Peyer's patch (tissue), 4 donors: ENCODE results near the gene SLC25A17. TPM values are rescaled to one million over a fixed set of nuclear protein-coding genes. Genes with fewer than 3 reads are reported as not detected.

Experiments used
- DNase-seq, 3 donors: peaks; one replicate each; pipeline ENCODE4 v3.0.0-alpha.2; 2017 to 2019
- H3K27ac ChIP-seq, 4 donors: fragments of 200-600 bp; sonication (generic); one replicate each; pipeline ENCODE4 v1.5.1; 2016 to 2019
- H3K27me3 ChIP-seq, 2 donors: fragments of 200-600 bp; sonication (generic); one replicate each; pipeline ENCODE4 v1.5.1; 2019
- H3K36me3 ChIP-seq, 3 donors: fragments of 200-600 bp; sonication (generic); one replicate each; pipeline ENCODE4 v1.5.1; 2016 to 2019
- H3K4me1 ChIP-seq, 4 donors: fragments of 200-600 bp; sonication (generic); one replicate each; pipeline ENCODE4 v1.5.1; 2016 to 2019
- H3K4me3 ChIP-seq, 4 donors: fragments of 200-600 bp; sonication (generic); 1 replicate in 3 of 4; 2 replicates in 1 of 4; pipeline ENCODE4 v1.5.1; 2016 to 2019; ENCODE audit warnings: mild to moderate bottlenecking in 1 of 4
- H3K9me3 ChIP-seq, 4 donors: fragments of 200-600 bp; sonication (generic); one replicate each; pipeline ENCODE4 v1.5.1; 2016 to 2019; ENCODE audit warnings: mild to moderate bottlenecking in 1 of 4
- POLR2A ChIP-seq, 2 donors: fragments of 450-650 bp; IDR thresholded peaks; one replicate each; pipeline ENCODE4 v1.5.1; 2017; ENCODE audit warnings: antibody characterized with exemption in 2 of 2, mild to moderate bottlenecking in 2 of 2, moderate library complexity in 2 of 2
- total RNA-seq, 4 donors: library from RNA; depleted of rRNA; stranded (reverse); fragments of >200 nt; gene quantifications; one replicate each; pipeline ENCODE4 v1.1.0, GENCODE V29; 2016
- TF ChIP-seq, protein P1 (sequence below), 6 experiments: fragments of 450-650 bp in 4 of 6; fragments of 200-600 bp in 2 of 6; sonication (generic) in 1 of 6; IDR thresholded peaks; one replicate each; pipeline ENCODE4 v1.5.1; 2017 to 2019; ENCODE audit warnings: antibody characterized with exemption in 6 of 6, mild to moderate bottlenecking in 3 of 6, moderate library complexity in 1 of 6

Gene SLC25A17
- total RNA-seq, 4 donors from 2014 or later, result 9.8 to 19.2 (median 13.9) TPM

DNA sequence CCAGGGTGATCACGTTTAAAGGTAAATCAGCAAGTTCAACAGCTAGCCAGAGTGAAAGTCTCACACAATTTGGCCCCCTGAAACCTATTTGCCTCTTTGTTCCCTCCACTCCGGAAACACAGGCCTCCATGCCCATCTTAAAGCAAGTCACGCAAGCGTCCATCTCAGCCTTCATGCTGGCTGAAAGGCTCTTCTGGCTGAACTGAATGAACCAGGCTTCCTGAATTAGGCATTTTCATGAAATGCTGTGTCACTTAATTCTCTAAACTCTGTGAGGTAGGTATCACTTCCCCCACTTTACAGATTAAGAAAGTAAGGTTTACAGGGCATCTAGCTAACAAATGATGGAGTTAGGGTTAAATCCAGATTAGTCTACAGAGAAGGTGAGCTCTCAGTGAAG is 1.4 kb downstream of the SLC25A17 start:
- H3K9me3 ChIP-seq, result no peaks in the 10 kb centered on the region
- no peak overlapping the region for H3K27ac ChIP-seq
- DNase-seq, result no peak
- peaks cover 0 to 19% (median 8%) of the 10 kb centered on the region in 4 donors for H3K4me1 ChIP-seq
- no peak for TF ChIP-seq POLR2A (IDR thresholded peaks at IDR 0.05)
- TF ChIP-seq, protein P1, sequence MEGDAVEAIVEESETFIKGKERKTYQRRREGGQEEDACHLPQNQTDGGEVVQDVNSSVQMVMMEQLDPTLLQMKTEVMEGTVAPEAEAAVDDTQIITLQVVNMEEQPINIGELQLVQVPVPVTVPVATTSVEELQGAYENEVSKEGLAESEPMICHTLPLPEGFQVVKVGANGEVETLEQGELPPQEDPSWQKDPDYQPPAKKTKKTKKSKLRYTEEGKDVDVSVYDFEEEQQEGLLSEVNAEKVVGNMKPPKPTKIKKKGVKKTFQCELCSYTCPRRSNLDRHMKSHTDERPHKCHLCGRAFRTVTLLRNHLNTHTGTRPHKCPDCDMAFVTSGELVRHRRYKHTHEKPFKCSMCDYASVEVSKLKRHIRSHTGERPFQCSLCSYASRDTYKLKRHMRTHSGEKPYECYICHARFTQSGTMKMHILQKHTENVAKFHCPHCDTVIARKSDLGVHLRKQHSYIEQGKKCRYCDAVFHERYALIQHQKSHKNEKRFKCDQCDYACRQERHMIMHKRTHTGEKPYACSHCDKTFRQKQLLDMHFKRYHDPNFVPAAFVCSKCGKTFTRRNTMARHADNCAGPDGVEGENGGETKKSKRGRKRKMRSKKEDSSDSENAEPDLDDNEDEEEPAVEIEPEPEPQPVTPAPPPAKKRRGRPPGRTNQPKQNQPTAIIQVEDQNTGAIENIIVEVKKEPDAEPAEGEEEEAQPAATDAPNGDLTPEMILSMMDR (IDR thresholded peaks at IDR 0.05), result no peak
- peaks cover 0 to 3% (median 0%) of the 10 kb centered on the region in 3 donors for H3K36me3 ChIP-seq
- peak overlapping the region in 1 of 4 donors; percentile 96 for H3K4me3 ChIP-seq
- H3K27me3 ChIP-seq, result no peaks in the 10 kb centered on the region

DNA sequence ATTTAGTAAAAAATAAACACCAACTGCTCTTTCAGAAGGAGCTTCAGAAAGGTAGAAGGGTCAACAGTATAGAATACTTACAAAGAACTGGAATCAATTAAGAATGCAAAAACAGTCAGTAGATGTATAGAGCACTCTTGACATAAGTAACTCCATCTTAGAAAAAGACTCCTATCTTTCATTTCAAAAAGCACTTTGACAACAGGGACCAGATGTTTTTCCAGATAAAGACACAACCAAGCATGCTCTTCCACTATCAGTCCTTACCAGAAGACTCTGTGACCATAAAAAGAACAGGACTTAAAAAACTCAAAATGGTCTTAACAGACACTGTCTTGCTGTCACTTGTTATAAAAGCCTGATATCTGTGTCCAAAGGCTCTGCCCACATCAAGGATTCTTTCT is 5.2 kb downstream of the SLC25A17 start:
- no peak overlapping the region for H3K27ac ChIP-seq
- peaks cover 0 to 12% (median 8%) of the 10 kb centered on the region in 4 donors for H3K4me1 ChIP-seq
- no peaks in the 10 kb centered on the region for H3K36me3 ChIP-seq
- H3K27me3 ChIP-seq, result no peaks in the 10 kb centered on the region
- H3K4me3 ChIP-seq, result no peak overlapping the region
- no peak for TF ChIP-seq POLR2A (IDR thresholded peaks at IDR 0.05)
- no peaks in the 10 kb centered on the region for H3K9me3 ChIP-seq
- DNase-seq, result no peak

DNA sequence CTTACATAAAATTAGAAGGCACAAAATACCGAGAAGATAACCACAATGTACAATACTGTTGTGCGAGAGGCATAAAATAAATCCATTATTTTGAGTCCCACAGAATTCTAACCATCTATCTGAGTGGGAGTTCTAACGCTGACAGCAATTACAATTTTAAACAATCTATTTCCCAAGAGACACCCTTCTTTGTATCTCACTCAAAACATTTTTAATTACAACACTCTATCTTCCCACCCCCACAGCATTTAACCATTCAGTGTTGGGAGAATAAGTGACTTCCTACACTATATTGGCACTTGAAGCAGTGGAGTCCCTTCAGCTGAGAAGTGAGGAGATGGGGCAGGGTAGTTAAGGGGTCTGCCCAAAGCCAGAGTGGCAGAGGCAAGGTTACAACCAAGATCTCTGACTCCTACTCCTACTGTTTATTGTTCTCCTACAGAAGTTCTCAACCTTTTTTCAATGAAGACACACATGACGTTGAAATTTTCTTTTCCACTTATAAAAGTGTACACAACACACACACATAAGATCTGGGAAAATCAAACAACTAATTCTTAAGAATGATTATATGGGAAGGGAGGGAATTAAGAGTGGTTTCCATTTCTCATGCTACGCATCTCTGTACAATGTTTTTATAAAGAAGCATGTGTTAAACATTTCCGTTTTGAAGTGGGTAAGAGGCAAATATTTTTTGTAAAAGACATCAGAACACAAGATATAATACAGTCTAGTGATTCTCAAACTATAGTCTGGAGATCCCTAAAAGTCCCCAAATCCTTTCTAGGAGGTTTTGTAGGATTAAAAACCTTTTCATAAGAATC is 10.9 kb downstream of the SLC25A17 start:
- no peak for TF ChIP-seq POLR2A (IDR thresholded peaks at IDR 0.05)
- TF ChIP-seq, protein P1 (IDR thresholded peaks at IDR 0.05), result no peak
- no peaks in the 10 kb centered on the region for H3K36me3 ChIP-seq
- H3K27ac ChIP-seq, result no peak overlapping the region
- H3K4me1 ChIP-seq, result no peaks in the 10 kb centered on the region
- DNase-seq, result no peak
- H3K9me3 ChIP-seq, result no peaks in the 10 kb centered on the region
- H3K4me3 ChIP-seq, result no peak overlapping the region
- no peaks in the 10 kb centered on the region for H3K27me3 ChIP-seq

DNA sequence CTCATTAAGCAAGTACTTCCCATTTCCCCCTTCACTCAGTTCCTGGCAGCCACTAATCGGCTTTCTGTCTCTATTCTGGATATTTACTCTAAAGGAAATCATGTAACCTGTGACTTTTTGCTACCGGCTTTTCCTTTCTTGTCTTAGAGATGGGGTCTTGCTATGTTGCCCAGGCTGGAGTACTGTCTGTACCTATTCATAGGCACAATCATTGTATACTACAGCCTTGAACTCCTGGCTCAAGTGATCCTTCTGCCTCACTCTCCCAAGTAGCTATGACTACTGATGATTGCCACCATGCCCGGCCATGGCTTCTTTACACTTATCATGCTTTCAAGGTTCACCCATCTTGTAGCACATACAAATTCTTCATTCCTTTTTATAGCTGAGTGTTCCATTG is 12.4 kb downstream of the SLC25A17 start:
- no peaks in the 10 kb centered on the region for H3K4me1 ChIP-seq
- no peak for DNase-seq
- H3K4me3 ChIP-seq, result no peak overlapping the region
- no peak overlapping the region for H3K27ac ChIP-seq
- H3K36me3 ChIP-seq, result no peaks in the 10 kb centered on the region
- no peaks in the 10 kb centered on the region for H3K27me3 ChIP-seq
- TF ChIP-seq, protein P1 (IDR thresholded peaks at IDR 0.05), result no peak
- no peaks in the 10 kb centered on the region for H3K9me3 ChIP-seq

DNA sequence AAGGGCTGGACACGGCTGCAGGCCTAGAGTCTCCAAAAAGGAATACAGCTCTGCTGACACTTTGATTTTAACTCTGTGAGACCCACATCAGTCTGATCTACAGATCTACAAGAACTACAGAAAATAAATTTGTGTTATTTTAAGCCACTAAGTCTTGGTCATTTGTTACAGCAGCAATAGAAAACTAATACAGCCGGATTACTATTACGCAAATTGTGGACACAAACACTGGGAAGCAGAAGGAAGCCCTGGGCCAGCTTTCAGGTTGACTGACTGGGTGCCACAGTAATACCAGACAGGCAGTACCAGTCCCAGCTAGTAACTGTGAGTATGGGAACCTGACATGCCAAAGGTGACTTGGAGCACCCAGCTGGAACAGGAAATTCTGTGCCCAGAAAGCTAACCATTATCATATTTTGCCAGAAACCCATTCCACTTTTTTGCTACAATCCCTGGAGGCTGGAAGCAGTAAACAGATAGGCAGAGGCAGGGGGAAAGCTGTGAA is 13.4 kb downstream of the SLC25A17 start:
- TF ChIP-seq, protein P1 (IDR thresholded peaks at IDR 0.05), result no peak
- no peak for TF ChIP-seq POLR2A (IDR thresholded peaks at IDR 0.05)
- Histone ChIP-seq H3K9me3 (no peaks in the 10 kb centered on the region), H3K4me1 (no peaks in the 10 kb centered on the region), H3K4me3 (no peak overlapping the region), H3K36me3 (no peaks in the 10 kb centered on the region), H3K27ac (no peak overlapping the region), H3K27me3 (no peaks in the 10 kb centered on the region)
- no peak for DNase-seq

DNA sequence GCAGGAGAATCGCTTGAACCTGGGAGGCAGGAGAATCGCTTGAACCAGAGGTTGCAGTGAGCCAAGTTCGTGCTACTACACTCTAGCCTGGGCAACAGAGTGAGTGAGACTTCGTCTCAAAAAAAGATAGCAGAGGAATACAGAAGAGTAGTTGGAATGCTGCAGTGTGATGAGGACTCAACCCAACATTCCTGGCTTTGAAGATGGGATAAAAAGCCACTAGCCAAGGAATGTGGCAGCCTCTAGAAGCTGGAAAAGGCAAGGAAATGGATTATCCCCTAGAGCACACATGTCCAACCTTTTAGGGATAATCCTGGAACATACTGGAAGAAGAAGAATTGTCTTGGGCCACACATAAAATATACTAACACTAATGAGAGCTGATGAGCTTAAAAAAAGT is 13.9 kb downstream of the SLC25A17 start:
- no peak overlapping the region for H3K4me3 ChIP-seq
- H3K27me3 ChIP-seq, result no peaks in the 10 kb centered on the region

More for the DNA sequence above, 13.9 kb downstream of the SLC25A17 start:
- no peak for TF ChIP-seq POLR2A (IDR thresholded peaks at IDR 0.05)
- TF ChIP-seq, protein P1 (IDR thresholded peaks at IDR 0.05), result no peak
- DNase-seq, result no peak
- no peak overlapping the region for H3K27ac ChIP-seq
- no peaks in the 10 kb centered on the region for H3K9me3 ChIP-seq
- no peaks in the 10 kb centered on the region for H3K4me1 ChIP-seq
- H3K36me3 ChIP-seq, result no peaks in the 10 kb centered on the region
